ENCODE measurements around the gene FBXO9.

GRCh38 chr6:53109612-53110011 lies 44.4 kb downstream of the FBXO9 start:
- no peak for TF ChIP-seq CTCF (IDR thresholded peaks at IDR 0.05)
- no peak for TF ChIP-seq POLR2A (IDR thresholded peaks at IDR 0.05)
- no peak for TF ChIP-seq POLR2AphosphoS5 (IDR thresholded peaks at IDR 0.05; ENCODE audit: insufficient read depth in 1 of 2, low read depth in 1 of 2)
